ENCODE measurements around the gene TIMM23.
"Not testable (repeated sequence)": the region's sequence is repeated elsewhere in the genome, so short reads cannot be mapped to it uniquely, and the experiment has no call there.

TIMM23 gene

DNA sequence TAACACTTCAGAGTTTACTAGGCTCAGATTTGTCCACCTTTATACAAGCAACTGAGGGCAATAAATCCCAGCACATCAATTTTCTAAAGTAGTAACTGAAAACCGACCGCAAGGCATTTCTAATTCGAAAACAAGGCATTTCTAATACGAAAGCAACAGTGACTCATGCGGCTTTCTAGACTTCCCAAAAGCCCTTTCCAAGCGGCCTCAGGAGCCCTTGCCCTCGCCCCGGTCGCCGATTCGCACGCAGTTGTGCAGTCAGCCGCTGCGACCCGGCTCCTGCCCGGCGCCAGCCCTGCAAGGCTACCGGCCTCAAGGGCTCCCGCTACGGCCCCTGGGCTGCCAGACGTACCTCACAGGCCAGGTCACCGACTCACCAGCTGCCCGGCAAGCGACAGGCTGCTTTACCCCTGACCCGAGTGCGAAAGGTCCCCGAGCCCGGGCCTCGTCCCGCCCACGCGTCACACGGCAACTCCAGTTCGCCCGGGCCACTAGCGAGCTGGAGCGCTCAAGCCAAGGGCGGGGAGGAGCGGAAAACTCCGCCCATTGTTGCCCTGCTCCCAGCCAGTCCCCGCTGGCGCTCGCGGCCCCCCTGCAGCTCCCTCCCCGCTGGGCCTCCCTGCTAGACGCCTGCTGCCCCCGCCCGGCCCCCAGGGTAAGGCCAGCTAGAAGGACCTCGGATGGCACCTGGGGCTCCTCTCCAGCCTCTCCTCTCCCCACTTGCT lies 50.9 kb downstream of the TIMM23 start:
- peak; percentile 59 to 61 for DNase-seq (ENCODE audit: low read depth in 2 of 2)

DNA sequence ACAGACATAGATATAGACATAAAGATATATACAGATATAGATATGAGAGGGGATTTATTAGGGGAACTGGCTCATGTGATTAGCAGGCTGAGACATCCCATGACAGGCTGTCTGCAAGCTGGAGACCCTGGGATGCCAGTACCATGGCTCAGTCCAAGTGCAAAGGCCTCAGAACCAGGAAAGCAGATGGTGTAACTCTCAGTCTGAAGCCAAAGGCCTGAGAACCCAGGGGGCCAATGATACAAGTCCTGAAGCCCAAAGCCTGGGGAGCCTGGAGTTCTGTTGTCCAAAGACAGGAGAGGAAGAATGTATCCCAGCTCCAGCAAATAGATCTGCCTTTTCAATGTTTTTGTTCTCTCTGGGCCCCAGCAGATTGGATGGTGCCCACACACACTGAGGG lies 52.7 kb downstream of the TIMM23 start:
- DNase-seq (ENCODE audit: low read depth in 2 of 2): no peak

GRCh38 chr10:46025406-46025805 lies 53.1 kb downstream of the TIMM23 start:
- DNase-seq (ENCODE audit: low read depth in 2 of 2): no peak

- DNase-seq (ENCODE audit: low read depth in 2 of 2): no peak
Measured at GRCh38 chr10:46026106-46026505, 53.8 kb downstream of the TIMM23 start.

GRCh38 chr10:46028584-46029460 lies 56.5 kb downstream of the TIMM23 start:
- DNase-seq (ENCODE audit: low read depth in 2 of 2): peak; percentile 39 to 53

DNA sequence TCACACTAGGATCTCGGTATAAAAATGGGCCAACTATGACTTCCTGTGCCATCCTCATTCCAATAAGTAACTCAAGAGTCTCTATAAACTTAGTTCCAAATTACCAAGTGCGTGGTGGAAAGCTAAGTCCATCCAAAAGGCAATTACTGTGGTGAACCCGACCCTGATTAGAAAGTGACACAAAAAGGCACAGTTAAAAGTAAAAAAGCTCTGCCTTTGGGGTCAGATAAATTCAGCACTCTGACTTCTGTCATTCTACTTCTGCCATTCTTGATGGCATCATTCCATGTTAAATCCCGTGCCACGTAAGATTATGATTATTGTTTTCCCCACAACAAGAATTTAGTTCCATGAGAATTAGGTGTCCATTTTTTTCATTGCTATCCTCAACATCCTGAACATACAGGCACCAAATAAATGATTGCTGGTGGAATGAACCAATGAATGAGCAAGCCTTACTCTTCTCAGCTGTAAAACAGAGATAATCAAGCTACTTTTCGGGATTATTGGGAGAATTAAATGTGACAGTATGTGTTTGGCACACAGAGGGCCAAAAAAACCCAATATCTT lies 57.3 kb downstream of the TIMM23 start:
- no peak for DNase-seq (ENCODE audit: low read depth in 2 of 2)

- peak; percentile 95 for DNase-seq (ENCODE audit: low read depth in 2 of 2)
Measured at GRCh38 chr10:46030091-46030937, 58.0 kb downstream of the TIMM23 start, which contains the start of gene NCOA4. TSS of gene NCOA4 (minus strand) at chr10:46030623. CDS start at chr10:46016680, 13,943 bp downstream.

GRCh38 chr10:46031648-46032532 lies 59.6 kb downstream of the TIMM23 start:
- no peak for DNase-seq (ENCODE audit: low read depth in 2 of 2)

GRCh38 chr10:46033602-46034011 lies 61.3 kb downstream of the TIMM23 start:
- DNase-seq (ENCODE audit: low read depth in 2 of 2): peak; percentile 36 to 40

- DNase-seq (ENCODE audit: low read depth in 2 of 2): no peak
Measured at GRCh38 chr10:46035923-46036849, 63.9 kb downstream of the TIMM23 start.

DNA sequence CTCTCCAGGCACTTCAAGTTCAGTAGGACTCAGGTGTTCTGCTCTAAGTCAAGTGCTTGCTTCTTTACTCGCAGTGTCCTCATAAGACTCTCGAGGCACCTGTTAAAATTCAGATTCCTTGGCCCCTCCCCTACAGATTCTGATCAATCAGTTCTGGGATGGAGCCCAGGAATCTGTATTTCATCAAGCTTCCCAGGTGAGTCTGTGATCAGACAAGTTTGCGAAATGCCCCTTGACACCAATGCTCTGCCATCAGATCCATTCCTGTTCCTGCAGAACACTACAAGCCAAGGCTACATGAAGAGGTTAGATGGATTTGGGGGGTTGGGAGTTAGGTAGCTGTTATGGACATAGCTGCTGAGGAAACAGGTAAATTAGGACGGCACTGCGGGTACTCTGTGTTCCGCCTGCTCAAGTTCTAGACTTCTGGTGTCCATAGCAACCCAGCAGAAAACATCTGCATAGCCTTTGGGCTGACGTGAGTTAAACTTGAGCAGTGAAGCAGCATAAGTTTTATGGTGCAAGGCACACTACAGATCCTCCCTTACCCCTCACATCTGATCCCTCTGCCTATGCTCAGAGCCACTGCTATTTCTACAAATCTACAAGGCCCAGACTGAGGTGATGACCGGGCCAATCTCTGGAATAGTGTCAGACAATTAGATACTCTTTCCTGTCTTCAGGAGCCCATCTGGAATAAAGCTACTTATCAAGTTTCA lies 65.0 kb downstream of the TIMM23 start:
- DNase-seq (ENCODE audit: low read depth in 2 of 2): no peak

- no peak for DNase-seq (ENCODE audit: low read depth in 2 of 2)
Measured at GRCh38 chr10:46040004-46040403, 67.7 kb downstream of the TIMM23 start.

GRCh38 chr10:46042527-46042926 lies 70.2 kb downstream of the TIMM23 start:
- DNase-seq (ENCODE audit: low read depth in 2 of 2): no peak

- no peak for DNase-seq (ENCODE audit: low read depth in 2 of 2)
Measured at GRCh38 chr10:46046261-46046660, 74.0 kb downstream of the TIMM23 start, which contains the start of gene MSMB. TSS of gene MSMB (minus strand) at chr10:46046269. CDS start at chr10:46046237, 32 bp downstream.

DNA sequence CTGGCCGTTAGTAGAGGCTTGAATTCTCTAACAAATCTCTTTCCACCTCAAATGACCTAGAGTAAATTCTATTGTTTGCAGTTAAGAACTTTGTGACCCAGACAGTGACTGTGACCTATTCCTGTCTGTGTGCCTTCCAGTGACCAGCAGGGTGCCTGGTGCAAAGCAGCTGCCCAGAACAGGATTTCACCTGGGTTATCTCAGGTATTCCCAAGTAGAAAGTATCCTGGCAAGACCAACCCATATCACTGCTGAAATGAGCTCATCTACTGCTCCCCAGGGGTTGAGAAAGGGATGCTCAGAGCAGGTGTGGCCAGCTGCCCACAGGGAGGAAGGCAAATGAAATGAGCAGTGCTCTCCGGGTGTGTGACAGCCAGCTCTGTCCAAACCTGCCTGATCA lies 75.9 kb downstream of the TIMM23 start:
- no peak for DNase-seq (ENCODE audit: low read depth in 2 of 2)

DNA sequence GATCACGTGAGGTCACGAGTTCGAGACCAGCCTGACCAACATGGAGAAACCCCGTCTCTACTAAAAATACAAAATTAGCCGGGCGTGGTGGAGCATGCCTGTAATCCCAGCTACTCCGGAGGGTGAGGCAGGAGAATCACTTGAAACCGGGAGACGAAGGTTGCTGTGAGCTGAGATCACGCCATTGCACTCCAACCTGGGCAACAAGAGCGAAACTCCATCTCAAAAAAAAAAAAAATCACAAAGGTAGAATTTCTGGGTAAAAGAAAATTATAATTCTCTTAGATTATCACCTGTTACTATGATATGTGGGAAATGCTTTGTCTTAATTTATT lies 77.2 kb downstream of the TIMM23 start:
- not testable (repeated sequence) for DNase-seq (ENCODE audit: low read depth in 2 of 2)

- DNase-seq (ENCODE audit: low read depth in 2 of 2): no peak
Measured at GRCh38 chr10:46050941-46051623, 78.8 kb downstream of the TIMM23 start.

Data from fibroblast of skin of left quadriceps (primary cell).